Inflammatory macrophage (primary cell): Measurements from ENCODE around the gene PSIP1.
"Not testable (repeated sequence)": the region's sequence is repeated elsewhere in the genome, so short reads cannot be mapped to it uniquely, and the experiment has no call there.

Source experiments
- DNase-seq, 2 donors: peaks; one replicate each; pipeline ENCODE4 v3.0.0-alpha.2; 2020 to 2022

Gene PSIP1

DNA sequence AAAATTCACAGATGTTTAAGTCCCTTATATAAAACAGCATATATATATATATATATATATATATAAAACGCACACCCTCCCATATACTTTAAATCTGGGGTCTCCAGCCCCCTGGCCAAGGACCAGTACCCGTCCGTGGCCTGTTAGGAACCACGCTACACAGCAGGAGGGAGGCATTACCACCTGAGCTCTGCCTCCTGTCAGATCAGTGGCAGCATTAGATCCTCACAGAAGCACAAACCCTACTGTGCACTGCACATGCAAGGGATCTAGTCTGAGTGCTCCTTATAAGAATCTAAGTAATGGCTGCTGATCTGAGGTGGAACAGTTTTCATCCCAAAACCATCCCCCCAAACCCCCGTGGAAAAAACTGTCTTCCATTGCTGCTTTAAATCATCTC, 9.0 kb downstream of the PSIP1 start:
- no peak for DNase-seq

DNA sequence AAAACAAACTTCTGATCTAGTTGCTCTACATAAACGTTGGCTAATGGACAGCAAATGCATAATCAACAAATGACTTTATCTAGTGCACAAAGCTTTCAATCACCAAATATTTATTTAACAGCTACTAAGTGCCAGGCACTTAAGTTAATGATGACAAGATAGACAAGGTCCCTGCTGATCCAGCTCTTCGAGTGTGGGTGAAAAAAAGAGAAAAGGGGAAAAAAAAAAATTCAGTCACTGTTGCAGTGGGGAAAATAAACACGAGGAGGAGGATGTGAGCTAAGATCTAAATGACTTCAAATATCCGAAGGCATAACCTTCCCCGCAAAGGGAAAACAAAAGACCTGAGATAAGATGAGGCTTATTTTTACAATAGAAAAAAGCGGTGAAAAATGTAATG, 9.6 kb downstream of the PSIP1 start:
- no peak for DNase-seq

DNA sequence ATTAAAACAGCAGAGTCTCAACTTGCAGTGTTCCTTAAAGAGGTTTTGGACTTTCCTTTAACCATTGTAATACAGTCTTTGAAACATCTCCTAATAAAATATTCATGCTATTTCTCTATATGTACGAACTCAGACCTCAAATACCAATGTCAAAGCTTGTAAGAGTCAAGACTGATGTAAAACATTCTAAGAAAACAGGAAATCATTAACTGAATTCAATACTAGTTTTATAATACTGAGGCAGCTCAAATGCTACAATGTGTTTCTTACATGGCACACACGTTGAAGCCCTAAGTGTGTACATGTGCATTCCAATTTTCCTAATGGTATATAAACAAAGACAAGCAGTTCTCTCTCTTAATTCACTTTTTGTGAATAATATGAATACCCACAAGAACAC, 11.6 kb downstream of the PSIP1 start:
- no peak for DNase-seq

DNA sequence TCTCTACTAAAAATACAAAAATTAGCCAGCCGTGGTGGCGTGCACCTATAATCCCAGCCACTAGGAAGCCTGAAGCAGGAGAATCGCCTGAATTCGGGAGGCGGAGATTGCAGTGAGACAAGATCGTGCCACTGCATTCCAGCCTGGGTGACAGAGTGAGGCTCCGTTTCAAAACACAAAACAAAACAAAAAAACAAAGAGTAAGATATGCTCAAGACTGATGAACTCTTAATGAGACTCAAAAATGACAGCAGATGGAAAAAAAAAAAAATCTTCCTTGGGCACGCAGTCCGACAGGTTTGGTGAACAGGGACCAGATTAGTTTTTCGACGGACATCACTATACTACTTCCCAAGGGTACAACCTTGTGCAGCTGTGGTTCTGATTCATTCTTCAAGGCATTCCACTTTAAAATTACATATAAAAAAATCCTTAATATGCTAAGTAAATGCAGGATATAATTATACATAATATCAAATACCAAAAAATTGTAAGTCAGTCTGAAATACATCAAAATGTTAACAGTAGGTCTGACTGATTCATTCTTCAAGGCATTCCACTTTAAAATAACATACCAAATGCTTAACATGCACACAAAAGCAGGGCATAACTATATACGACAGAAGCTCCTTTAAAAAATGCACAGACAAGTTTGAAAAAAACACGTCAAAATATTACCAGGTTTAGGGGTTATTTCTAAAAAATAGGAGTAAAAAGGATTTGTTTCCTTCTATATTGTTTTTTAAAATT, 12.3 kb downstream of the PSIP1 start:
- DNase-seq: no peak

DNA sequence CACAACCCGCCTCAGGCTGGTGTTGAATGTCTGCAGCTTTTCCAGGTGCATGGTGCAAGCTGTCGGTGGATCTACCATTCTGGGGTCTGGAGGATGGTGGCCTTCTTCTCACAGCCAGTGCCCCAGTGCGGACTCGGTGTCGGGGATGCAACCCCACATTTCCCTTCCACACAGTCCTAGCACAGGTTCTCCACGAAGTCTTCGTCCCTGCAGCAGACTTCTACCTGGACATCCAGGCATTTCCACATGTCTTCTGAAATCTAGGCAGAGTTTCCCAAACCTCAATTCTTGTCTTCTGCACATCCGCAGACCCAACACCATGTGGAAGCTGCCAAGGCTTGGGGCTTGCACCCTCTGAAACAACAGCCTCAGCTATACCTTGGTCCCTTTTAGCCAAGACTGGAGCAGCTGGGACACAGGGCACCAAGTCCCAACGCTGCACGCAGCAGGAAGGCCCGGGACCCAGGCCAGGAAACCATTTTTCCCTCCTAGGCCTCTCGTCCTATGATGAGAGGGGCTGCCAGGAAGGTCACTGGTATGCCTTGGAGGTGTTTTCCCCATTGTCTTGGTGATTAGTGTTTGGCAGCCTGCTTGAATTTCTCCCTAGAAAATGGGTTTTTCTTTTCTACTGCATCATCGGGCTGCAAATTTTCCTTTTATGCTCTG, 18.2 kb downstream of the PSIP1 start:
- DNase-seq: no peak

DNA sequence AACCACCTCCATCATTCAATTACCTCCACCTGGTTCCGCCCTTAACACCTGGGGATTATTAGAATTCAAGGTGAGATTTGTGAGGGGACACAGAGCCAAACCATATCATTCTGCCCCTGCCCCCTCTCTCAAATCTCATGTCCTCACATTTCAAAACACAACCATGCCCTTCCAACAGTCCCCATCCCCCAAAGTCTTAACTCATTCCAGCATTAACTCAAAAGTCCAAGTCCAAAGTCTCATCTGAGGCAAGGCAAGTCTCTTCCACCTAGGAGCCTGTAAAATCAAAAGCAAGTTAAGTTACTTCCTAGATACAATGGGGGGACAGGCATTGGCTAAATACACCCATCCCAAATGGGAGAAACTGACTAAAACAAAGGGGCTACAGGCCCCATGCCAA, 18.8 kb downstream of the PSIP1 start:
- no peak for DNase-seq

DNA sequence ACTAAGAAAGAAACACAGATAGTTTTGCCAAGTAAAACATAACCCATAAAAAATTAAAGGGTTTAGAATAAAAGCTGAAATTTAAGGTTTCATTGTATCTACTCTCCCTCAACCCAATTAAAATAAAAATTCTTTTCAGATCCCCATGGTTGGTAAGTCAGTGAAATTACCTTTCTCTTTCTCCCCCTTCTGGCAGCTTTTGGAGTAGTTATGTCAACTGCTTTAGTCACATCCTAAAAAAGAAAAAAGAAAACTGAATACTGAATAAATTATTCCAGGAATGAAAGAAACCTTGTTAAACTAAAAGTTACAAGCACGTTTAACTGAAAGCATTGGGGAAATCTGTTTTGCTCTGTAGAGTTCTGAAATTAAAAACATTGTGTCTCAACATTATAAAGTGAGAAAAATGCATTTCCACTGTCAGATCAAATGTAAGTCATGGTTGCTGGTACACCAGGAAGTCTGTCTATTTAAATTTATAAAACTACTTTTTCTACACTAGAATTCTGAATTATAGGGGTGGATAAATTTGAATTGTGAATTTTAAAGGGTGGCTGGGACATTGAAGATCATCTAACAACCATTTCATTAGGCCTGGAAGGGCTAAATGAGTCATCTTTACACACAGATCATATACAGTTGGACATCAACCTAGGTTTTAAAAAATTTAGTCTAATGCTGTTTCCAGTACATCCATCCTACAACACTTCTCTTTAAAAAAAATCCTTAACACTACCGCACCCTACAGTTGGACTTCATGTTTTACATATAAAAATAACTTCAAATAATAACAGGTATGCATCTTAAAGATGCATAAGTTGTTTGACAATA, 24.7 kb downstream of the PSIP1 start:
- DNase-seq: no peak

DNA sequence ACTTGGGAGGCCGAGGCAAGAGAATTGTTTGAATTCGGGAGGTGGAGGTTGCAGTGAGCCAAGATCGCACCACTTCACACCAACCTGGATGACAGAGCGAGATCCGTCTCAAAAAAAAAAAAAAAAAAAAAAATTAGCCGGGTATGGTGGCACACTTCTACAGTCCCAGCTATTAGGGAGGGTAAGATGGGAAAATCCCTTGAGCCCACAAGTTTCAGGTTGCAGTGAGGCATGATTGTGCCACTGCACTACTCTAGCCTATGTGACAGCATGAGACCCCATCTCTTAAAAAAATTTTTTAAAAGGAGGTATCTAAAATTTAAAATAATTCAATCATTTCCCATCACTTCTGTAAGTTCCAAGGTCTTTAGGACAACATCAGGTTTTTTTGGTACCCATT, 26.0 kb downstream of the PSIP1 start:
- no peak for DNase-seq

DNA sequence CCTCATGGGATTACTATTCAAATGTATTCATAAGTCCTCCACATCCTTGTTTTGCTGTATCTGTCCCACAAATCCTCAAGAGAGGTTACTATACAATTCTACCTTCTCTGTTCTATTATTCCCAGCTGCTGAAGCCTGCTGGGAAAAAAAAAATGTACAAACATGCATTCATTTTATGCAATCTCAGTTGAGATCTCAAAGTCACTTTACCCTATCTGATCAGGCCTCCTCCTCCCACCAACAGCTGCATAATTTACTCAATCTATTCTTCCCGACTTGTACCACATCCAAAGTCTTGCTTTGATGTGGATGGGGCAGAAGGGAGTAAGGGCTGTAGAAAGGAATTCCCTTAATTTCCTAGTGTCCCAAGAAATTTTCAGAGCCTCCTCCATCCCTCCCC, 28.6 kb downstream of the PSIP1 start:
- no peak for DNase-seq

DNA sequence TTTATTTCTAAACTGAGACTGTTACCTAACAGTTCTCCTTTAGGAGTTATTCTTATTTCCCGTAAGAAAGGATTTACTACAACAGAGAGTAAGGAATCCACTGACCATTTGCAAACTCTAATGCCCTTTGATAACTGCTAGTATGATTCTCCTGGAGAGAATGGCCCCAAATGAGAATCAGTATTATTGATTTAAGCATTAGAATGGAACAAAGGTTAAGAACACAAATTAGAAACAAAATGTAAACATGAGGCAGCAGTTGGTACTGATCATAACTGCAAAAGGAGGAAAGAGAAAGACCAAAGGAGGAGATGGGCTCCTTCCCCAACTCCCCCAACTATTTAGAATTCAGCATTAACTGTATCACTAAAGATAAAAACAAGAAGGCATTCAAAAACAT, 30.7 kb downstream of the PSIP1 start:
- no peak for DNase-seq

DNA sequence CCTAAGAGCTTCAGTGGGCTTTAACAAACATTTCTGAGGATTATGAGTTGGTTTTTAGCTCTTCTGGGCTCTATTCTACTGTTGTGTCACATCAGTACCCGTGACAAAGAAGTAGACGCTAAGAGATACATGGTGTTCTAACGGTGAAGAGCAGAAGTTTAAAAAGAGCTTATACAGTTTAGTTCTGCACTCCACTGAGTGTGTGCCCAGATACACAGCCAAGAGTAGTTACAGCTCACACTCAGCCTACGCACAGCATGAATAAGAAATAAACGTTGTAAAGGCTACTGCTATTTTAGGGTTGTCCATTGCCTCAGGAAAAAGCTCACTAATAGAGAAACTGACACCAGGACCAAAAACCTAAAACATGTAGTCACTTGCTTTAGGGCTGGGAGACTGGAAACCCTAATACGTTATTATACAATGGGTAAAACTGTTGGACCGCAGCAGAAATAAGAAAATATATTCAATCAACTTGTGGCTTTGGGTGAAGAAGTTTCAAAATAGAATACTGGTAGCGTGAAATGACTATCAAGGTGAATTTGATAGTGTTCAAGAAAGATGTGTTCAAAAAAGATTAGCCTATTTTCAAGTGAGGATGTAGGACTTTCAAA, 34.7 kb downstream of the PSIP1 start:
- DNase-seq: no peak

DNA sequence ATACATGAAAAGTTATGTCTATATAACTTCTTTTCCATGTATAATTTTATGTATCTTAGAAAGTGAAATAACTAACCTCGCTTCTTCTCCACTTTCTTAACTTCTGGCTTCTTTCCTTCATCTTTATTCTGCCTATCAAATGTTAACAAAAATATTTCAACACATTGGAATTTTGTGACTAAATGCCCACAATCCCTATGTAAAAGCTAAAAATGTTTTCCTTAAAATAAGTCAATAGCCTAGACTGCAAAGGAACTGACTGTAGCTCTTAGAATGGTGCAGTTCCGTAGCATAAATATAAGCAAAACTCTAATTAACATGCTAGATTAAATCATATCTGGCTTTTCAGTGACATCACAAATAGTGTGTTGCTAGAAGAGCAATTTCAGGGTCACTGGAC, 40.9 kb downstream of the PSIP1 start:
- no peak for DNase-seq

DNA sequence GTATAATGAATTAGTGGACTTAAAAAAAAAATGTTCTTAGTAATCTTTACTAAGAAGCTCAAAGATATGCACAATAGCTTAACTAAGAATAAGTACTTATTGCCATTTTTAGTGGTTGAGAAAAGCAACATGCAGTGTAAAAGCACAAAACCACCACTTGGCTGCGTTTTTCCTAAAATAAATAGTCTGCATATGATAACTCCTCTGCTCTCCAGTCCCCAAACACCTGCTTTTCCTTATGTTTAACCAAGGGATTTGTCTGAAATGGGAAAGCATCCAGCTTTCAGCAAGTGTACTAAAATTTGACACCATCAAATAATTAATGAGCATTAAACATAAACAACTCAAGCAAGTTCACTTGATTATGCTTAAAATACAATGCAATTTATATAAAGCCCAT, 41.4 kb downstream of the PSIP1 start:
- no peak for DNase-seq

DNA sequence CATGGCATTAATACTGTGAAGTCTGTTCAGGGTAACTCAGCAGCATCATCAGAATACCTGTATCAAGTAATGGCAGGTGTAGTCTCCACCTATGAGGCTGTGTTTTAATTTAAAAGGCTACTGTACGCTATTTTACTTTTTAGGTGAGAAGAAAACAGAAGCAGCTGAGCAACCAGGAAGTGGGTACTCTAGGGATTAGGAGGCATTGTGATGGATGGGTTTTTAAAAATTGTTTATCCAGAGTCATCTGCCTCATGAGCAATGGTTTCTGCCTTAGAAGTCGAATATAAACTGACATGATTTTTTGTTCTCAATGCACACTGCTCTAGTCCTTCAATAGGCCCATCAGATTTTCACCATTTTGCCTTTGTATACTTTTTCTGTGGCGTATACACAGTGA, 42.6 kb downstream of the PSIP1 start:
- DNase-seq: no peak

DNA sequence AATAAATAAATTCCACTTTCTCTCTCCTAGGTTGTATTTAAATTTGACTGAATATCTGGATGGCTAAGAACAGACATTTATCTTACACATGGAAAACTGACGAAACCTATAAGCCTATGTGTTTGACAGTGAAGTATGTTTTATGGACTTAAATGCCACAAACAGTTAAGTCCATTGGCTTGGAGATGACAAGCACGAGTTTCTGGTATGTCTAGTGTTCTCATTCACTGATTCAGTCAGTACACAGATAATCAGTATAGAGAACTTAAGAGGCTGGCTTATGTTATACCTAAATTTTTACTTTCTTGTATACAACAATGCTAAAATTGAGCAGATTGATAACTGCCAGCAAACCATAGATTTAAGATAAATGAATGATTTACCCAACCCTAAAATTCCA, 49.2 kb downstream of the PSIP1 start:
- DNase-seq: no peak

DNA sequence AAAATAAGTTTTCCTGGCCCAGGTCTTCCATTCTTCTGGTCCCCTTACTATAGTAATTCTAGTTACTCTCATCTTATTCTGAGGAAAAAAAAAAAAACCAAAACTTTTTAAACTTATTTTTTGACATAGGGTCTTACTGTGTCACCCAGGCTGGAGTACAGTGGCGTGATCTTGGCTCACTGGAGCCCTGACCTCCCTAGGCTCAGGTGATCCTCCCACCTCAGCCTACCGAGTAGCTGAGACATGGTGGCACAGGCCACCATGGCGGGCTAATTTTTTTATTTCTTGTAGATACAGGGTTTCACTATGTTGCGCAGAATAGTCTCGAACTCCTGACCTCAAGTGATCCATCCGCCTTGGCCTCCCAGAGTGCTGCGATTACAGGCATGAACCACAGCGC, 49.7 kb downstream of the PSIP1 start:
- no peak for DNase-seq

DNA sequence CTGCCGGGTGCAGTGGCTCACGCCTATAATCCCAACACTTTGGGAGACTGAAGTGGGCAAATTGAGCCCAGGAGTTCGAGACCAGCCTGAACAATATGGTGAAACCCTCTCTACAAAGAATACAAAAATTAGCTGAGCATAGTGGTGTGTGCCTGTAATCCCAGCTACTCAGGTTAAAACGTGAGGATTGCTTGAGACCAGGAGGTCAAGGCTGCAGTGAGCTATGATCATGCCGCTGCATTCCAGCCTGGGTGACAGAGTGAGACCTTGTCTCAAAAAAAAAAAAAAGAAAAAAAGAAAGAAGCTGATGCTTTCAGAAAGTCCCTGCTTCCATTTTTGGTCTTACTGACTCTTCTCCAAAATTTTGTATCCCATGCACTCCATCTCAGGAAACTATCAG, 56.8 kb downstream of the PSIP1 start:
- DNase-seq: no peak

DNA sequence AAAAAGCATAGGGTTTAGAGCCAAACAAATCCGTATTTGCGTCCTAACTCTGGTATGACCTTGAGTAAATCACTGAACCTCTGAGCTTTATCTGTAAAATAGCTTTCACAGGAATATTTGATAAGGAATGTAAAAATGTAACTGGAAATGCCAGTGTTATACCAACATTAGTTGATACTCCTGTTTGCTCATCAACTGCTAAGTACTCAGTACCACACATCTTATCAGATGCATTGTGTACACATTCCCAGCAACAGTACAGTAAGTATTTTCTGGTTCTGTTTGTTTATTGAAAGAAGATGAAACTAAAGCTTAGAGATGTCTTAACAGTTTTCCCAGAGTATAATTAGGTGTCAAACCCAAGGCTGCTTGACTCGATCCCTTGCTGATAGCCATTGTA, 66.6 kb downstream of the PSIP1 start:
- DNase-seq: no peak

DNA sequence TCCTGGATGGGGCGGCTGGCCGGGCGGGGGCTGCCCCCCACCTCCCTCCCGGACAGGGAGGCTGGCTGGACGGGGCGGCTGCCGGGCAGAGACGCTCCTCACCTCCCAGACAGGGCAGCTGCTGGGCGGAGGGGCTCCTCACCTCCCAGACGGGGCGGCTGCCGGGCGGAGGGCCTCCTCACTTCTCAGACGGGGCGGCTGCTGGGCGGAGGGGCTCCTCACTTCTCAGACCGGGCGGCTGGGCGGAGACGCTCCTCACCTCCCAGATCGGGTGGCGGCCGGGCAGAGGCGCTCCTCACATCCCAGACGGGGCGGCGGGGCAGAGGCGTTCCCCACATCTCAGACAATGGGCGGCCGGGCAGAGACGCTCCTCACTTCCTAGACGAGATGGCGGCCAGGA, 68.5 kb downstream of the PSIP1 start:
- not testable (repeated sequence) for DNase-seq

DNA sequence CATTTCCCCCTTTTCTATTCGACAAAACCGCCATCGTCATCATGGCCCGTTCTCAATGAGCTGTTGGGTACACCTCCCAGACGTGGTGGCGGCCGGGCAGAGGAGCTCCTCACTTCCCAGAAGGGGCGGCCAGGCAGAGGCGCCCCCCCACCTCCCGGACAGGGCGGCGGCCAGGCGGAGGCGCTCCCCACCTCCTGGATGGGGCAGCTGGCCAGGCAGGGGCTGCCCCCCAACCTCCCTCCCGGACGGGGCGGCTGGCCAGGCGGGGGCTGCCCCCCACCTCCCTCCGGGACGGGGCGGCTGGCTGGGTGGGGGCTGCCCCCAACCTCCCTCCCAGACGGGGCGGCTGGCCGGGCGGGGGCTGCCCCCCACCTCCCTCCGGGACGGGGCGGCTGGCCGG, 68.9 kb downstream of the PSIP1 start:
- DNase-seq: not testable (repeated sequence)

DNA sequence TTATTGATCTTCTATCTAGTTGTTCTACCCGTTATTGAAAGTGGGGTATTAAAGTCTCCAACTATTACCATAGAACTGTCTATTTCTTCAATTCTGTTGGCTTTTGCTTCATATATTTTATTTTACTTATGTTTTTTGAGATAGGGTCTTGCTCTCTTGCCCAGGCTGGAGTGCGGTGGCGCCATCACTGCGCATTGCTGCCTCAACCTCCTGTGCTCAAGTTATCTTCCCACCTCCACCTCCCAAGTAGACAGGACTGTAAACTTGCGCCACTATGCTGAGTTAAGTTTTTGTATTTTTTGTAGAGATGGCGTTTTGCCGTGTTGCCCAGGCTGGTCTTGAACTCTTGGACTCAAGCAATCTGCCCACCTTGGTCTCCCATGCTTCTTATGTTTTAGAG, 71.9 kb downstream of the PSIP1 start:
- no peak for DNase-seq

DNA sequence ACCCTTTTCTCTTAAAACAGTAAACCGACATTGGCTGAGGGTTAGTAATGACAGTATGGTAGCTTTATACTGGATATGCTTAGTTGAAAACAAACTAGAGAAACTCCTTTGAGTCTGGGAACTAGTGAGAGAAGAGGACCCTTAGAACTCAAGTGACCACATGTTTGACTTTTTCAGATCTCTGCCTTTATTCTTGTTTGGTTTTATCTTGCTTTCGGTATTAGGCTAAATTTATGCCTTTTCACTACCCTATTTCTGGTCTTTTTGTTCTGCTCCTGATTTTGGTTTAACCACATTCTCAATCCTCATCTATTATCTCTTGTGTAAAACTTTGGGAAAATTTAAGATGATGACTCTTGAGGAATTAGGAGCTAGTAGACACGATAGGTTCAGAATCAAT, 77.1 kb downstream of the PSIP1 start:
- no peak for DNase-seq

DNA sequence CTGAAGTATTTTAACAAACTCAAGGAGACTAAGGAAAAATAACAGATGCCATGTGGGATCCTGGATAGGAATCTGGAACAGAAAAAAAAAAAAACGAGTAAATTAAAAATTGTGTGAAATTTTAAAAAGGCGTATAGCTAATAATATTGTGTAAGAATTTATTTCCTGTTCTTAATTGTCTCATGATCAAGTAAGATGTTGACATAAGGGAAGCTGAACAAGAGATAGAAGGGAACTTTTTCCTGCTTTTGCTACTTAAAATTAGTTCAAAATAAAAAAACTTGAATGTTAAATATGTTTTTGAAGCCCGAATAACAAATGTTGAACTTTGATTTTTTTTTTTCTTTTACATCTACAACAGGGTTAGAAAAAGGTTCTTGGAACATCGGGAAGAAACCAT, 77.6 kb downstream of the PSIP1 start:
- peak; percentile 5 to 73 for DNase-seq
